ENCODE data around the gene ANKRD13D.
"Not testable (repeated sequence)": the region's sequence is repeated elsewhere in the genome, so short reads cannot be mapped to it uniquely, and the experiment has no call there.

The ANKRD13D gene

GRCh38 chr11:67306769-67307544 lies 17.9 kb downstream of the ANKRD13D start:
- no peak for DNase-seq

DNA sequence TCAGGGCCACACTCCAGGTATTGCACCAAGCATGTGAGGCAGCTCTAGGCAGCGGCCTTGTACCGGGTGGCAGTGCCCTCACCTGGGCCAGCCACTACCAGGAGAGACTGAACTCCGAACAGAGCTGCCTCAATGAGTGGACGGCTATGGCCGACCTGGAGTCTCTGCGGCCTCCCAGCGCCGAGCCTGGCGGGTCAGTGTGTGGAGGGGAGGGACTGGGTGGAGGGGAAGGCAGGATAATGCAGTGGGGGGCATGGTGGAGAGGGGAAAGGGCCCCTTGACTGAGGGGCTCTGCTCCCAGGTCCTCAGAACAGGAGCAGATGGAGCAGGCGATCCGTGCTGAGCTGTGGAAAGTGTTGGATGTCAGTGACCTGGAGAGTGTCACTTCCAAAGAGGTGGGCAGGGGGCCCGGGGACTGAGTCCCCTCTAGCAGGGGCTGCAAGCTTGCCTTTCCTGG lies 18.5 kb downstream of the ANKRD13D start:
- DNase-seq = no peak

DNA sequence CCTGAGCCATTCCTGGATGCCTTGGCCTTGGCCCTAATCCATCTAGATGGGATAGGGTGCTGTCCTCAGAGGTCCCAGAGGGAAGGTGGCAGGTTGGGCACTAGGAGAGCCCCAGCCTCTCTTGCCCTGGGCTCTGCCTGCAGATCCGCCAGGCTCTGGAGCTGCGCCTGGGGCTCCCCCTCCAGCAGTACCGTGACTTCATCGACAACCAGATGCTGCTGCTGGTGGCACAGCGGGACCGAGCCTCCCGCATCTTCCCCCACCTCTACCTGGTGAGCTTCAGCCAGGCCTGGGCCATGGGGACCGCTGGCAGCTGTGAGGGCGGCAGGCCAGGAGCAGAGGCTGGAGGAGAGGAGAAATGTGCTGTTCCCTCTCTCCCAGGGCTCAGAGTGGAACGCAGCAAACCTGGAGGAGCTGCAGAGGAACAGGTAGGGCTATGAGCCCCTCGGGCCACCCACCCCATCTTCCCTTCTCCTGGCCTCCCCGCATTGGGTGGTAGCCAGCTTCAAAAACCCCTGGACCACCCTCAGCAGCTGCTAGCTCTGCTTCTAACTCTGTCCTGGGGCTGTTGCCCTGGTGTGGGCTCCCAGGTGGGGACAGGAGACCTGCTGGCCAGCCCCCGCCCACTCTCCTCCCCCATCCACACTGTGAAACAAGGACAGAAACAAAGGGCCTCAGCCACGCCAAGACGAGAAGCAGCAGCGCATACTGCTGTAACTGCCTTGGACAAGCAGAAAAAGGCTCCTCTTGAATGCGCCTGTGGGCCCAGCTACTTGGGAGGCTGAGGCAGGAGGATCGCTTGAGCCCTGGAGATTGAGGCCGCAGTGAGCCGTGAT lies 19.1 kb downstream of the ANKRD13D start:
- DNase-seq = no peak

GRCh38 chr11:67309166-67309565 lies 20.1 kb downstream of the ANKRD13D start:
- no peak for DNase-seq

DNA sequence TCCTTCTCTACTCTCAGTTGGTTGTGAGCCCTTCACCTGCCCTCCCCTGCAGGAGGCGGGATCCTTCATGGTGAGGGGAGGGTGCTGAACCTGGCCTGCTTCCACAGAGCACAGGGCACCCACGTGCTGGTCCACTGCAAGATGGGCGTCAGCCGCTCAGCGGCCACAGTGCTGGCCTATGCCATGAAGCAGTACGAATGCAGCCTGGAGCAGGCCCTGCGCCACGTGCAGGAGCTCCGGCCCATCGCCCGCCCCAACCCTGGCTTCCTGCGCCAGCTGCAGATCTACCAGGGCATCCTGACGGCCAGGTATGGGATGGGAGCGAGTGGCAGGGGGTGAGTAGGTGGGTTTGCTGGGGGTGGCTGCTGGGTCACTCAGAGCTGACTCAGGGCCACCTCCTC lies 20.6 kb downstream of the ANKRD13D start:
- no peak for DNase-seq

DNA sequence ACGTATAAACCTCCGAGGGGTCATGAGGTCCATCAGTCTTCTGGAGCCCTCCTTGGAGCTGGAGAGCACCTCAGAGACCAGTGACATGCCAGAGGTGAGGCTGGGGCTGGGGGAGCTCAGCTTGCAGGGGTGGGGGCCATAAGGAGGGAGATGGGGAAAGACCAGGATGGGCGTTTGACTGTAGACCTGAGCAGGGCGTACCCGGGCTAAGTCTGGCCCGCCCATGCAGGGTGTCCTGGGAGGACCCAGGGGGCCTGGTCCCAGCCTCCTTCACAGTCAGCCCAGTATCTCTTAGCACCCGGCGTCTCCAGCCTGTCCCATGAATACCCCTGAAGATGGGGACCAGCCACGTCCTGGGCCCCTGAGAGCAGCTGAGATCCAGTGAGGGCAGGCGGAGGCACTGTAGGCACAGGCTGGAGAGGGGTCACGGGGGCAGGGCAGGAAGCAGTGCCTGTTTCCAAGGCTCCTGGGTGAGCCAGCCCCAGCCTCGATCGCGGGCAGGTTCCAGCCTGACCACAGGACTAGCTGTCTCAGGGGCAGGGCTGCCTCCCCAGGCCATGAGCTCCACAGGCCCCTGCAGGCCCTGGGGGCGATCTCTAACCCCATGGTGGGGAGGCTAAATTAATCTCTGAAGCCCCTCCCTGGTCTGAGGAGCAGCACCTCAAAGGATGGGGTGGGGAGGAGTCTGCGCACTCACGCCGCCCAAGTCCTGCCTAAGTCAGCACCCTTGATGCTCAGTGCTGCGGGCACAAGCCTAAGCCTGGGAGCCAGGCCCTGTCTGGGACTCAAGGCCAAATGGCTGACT lies 21.3 kb downstream of the ANKRD13D start:
- no peak for DNase-seq

GRCh38 chr11:67311051-67311555 lies 22.0 kb downstream of the ANKRD13D start:
- no peak for DNase-seq

DNA sequence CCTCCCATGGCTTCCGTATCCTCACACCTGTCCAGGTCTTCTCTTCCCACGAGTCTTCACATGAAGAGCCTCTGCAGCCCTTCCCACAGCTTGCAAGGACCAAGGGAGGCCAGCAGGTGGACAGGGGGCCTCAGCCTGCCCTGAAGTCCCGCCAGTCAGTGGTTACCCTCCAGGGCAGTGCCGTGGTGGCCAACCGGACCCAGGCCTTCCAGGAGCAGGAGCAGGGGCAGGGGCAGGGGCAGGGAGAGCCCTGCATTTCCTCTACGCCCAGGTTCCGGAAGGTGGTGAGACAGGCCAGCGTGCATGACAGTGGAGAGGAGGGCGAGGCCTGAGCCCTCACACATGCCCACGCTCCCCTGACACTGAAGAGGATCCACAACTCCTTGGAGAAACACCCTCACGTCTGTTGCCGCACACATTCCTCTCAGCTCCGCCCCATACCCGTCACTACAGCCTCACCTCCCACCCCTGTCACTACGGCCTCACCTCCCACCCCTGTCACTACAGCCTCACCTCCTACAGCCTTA lies 22.5 kb downstream of the ANKRD13D start:
- DNase-seq = no peak

GRCh38 chr11:67312187-67313021 lies 23.3 kb downstream of the ANKRD13D start:
- peak; percentile 50 for DNase-seq

- DNase-seq = no peak
Measured at GRCh38 chr11:67313125-67313890, 24.2 kb downstream of the ANKRD13D start.

DNA sequence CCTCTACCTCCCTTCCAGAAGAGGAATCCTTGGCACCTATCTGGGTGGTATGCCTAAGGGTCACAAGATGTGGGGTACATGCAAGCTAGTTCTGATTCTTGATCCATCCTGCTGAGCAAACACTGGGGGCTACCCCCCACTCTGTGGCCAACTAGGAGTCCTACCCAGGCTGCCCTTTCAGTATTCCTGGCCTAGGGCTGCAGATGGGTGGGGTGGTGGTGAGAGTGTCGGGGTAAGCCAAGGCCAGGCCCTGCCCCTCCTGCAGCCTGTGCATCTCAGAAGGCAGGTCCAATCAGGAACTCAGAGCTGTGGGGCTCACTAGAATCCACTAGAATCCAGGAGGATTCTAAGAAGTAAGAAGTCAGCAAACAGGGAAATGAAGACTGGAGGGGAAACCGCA lies 25.1 kb downstream of the ANKRD13D start:
- no peak for DNase-seq

DNA sequence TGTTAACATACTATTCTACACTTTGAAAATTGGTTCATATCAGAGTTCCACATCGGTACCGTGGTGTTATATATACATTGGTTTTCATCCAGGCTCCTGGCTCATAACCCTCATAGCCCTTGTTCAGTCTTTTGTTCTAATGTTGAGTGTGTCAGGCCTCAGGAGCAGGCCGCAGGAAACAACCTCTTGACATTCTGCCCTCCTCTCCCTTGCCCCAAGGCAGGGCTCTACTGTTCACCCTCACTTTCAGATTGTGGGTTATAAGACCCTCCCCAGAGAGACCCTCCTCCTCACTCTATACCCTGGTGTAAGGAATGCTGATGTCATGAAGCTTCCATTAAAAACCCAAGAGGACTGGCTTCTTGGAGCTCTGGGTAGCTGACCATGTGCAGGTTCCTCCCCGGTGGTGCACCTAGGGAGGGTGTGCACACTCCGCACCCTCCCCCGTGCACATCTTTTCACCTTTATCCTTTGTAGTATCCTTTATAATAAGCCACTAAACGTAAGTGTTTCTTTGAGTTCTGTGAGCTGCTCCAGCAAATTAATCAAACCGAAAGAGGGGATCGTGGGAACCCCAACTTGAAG lies 26.3 kb downstream of the ANKRD13D start:
- no peak for DNase-seq

- no peak for DNase-seq
Measured at GRCh38 chr11:67316882-67317204, 27.7 kb downstream of the ANKRD13D start.

GRCh38 chr11:67317205-67317887 lies 28.2 kb downstream of the ANKRD13D start:
- DNase-seq = peak; percentile 100

DNA sequence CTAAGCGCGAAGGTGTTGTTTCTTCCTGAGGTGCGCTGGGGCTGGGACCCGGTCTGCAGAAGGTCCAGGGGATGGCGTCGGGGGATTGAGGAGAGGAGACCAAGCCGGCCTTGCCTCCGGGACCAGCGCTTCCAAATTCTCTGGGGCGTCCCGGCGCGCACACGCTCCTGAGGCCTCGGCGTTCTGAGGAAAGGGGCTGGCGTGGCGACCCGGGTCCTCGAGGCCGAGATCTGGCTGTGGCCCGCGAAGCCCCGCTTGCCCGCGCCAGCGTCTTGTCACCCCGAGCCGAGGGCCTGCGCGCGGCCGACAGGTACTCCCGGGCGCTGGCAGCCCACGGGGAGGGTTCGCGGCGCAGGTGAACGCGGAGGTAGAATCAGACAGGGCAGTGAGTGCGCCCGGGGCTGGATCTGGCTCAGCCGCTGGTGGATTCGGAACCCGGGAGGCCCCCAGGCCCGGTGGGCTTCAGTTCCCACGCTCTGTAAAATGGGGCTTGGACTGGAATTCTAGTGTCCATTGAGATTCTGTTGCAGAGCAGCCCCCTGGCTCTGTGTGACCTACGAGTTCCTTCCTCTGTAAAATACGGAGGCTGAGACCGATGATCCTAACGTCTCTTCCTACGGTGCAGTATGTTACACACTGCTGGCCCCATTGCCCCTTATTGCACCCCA lies 28.9 kb downstream of the ANKRD13D start:
- no peak for DNase-seq

DNA sequence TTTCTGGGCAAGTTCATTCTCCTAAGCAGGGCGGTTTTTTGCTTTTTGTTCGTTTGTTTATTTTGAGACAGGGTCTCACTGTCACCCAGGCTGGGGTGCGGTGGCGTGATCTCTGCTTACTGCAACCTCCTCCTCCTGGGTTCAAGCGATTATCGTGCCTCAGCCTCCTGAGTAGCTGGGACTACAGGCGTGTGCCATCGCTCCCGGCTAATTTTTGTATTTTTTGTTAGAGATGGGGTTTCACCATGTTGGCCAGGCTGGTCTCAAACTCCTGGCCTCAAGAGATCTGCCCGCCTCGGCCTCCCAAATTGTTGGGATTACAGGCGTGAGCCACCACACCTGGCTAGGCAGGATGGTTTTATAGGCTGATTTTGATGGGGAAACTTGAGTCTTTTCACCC lies 29.8 kb downstream of the ANKRD13D start:
- DNase-seq = not testable (repeated sequence)

DNA sequence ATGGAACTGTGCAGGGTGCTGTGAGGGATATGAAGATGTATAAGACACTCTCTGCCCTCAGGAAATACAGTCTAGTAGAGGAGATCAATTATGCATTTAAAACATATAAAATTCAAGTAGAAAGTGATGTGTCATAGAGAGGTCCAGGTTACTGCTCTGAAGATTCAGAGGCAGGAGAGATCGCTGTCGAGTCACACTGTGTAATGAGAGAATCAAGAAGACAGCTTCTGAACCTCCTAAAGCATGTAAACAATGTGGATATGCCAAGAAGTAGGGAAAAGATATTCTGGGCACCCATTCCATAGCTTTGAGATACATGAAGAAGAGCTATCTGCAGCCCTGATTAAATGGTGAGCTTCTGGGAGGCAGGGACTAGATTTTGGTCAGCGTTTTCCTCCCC lies 30.9 kb downstream of the ANKRD13D start:
- no peak for DNase-seq

DNA sequence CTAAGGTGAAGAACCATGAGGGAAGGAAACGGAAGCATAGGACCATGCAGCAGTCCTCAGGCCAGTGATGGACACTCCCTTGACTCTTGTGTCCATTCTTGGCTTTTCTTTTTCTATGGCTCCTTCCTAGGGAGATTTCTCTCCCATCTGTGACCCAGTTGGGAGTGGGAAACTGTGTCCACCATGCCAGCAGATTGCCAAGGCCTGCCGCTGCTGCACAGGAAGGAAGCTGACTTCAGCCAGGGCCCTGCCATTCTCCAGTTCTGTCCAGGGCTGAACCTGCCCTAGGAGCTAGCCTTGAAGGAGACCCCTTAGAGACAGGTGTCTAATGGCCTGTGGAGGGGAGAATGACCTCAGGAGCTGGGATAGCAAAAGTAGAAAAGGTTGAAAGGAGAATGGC lies 31.6 kb downstream of the ANKRD13D start:
- no peak for DNase-seq

GRCh38 chr11:67321313-67321871 lies 32.3 kb downstream of the ANKRD13D start:
- DNase-seq = no peak

All from stimulated activated CD8-positive, alpha-beta memory T cell treated with anti-CD3 and anti-CD28 coated beads, Interleukin-4, amount 100 ng/mL, for 48 hours (primary cell).